ENCODE data around the gene NFIA. TPM values are rescaled to one million over a fixed set of nuclear protein-coding genes. Genes with fewer than 3 reads are reported as not detected.

Gene NFIA
- total RNA-seq, 1 donor from 2014 or later, result 66.6 TPM

- Histone ChIP-seq H3K4me1 (peaks cover 37% of the 10 kb centered on the region), H3K36me3 (no peaks in the 10 kb centered on the region), H3K4me3 (no peak overlapping the region), H3K27ac (no peak overlapping the region), H3K9me3 (no peaks in the 10 kb centered on the region), H3K27me3 (no peaks in the 10 kb centered on the region)
- no peak for ATAC-seq
- intact Hi-C loops (cut with DNase I), result no loop called here
- TF ChIP-seq CTCF (IDR thresholded peaks at IDR 0.05), result no peak
- DNase-seq, result no peak
Observed at GRCh38 chr1:61119085-61119484, 36.7 kb downstream of the NFIA start.

GRCh38 chr1:61120246-61120840, 38.0 kb downstream of the NFIA start:
- no peak for TF ChIP-seq CTCF (IDR thresholded peaks at IDR 0.05)
- no peaks in the 10 kb centered on the region for H3K36me3 ChIP-seq
- no peaks in the 10 kb centered on the region for H3K9me3 ChIP-seq
- peak overlapping the region; percentile 26 for H3K4me3 ChIP-seq
- H3K4me1 ChIP-seq, result peaks cover 37% of the 10 kb centered on the region
- no peaks in the 10 kb centered on the region for H3K27me3 ChIP-seq
- ATAC-seq, result no peak
- peak overlapping the region; percentile 66 for H3K27ac ChIP-seq
- intact Hi-C loops (cut with DNase I), result no loop called here
- no peak for DNase-seq

- Histone ChIP-seq H3K36me3 (no peaks in the 10 kb centered on the region), H3K4me1 (peaks cover 37% of the 10 kb centered on the region), H3K9me3 (no peaks in the 10 kb centered on the region), H3K27me3 (no peaks in the 10 kb centered on the region), H3K4me3 (peak overlapping the region; percentile 26), H3K27ac (peak overlapping the region; percentile 66)
- no peak for TF ChIP-seq CTCF (IDR thresholded peaks at IDR 0.05)
- intact Hi-C loops (cut with DNase I), result no loop called here
- DNase-seq, result no peak
- ATAC-seq, result peak; percentile 75
Observed at GRCh38 chr1:61120998-61121397, 38.6 kb downstream of the NFIA start.

GRCh38 chr1:61121631-61122030, 39.3 kb downstream of the NFIA start:
- no peaks in the 10 kb centered on the region for H3K36me3 ChIP-seq
- DNase-seq, result no peak
- no peaks in the 10 kb centered on the region for H3K27me3 ChIP-seq
- intact Hi-C loops (cut with DNase I), result no loop called here
- no peak overlapping the region for H3K4me3 ChIP-seq
- no peak overlapping the region for H3K27ac ChIP-seq
- peaks cover 31% of the 10 kb centered on the region for H3K4me1 ChIP-seq
- H3K9me3 ChIP-seq, result no peaks in the 10 kb centered on the region
- ATAC-seq, result no peak
- no peak for TF ChIP-seq CTCF (IDR thresholded peaks at IDR 0.05)

- H3K27ac ChIP-seq, result no peak overlapping the region
- DNase-seq, result no peak
- no peaks in the 10 kb centered on the region for H3K36me3 ChIP-seq
- H3K4me3 ChIP-seq, result no peak overlapping the region
- ATAC-seq, result no peak
- H3K9me3 ChIP-seq, result no peaks in the 10 kb centered on the region
- no peaks in the 10 kb centered on the region for H3K27me3 ChIP-seq
- peaks cover 27% of the 10 kb centered on the region for H3K4me1 ChIP-seq
- intact Hi-C loops (cut with DNase I), result no loop called here
- no peak for TF ChIP-seq CTCF (IDR thresholded peaks at IDR 0.05)
Observed at GRCh38 chr1:61122389-61122788, 40.0 kb downstream of the NFIA start.

GRCh38 chr1:61123326-61123725, 41.0 kb downstream of the NFIA start:
- DNase-seq (no peak), ATAC-seq (no peak)
- no peak overlapping the region for H3K4me3 ChIP-seq
- H3K27ac ChIP-seq, result no peak overlapping the region
- H3K36me3 ChIP-seq, result no peaks in the 10 kb centered on the region
- no peak for TF ChIP-seq CTCF (IDR thresholded peaks at IDR 0.05)
- intact Hi-C loops (cut with DNase I), result no loop called here
- H3K9me3 ChIP-seq, result no peaks in the 10 kb centered on the region
- H3K4me1 ChIP-seq, result peaks cover 27% of the 10 kb centered on the region
- no peaks in the 10 kb centered on the region for H3K27me3 ChIP-seq
